AG04450 (cell line): ENCODE results near the gene THOP1. TPM values are rescaled to one million over a fixed set of nuclear protein-coding genes. Genes with fewer than 3 reads are reported as not detected.
A peak's percentile ranks its signal among the peaks of the same experiment; 100 is the strongest.

Source experiments
- CTCF ChIA-PET: fragments of 300-600, 350-600 bp; formaldehyde crosslinking; extraction: SDS; loops from one replicate; lab custom pipeline; 2022; ENCODE audit warnings: antibody characterized with exemption, inconsistent platforms; lab: Charles Lee
- POLR2A ChIA-PET: fragments of 350-600 bp; formaldehyde crosslinking; extraction: SDS; loops from one replicate; lab custom pipeline; 2021; ENCODE audit warnings: antibody characterized with exemption, inconsistent platforms; lab: Yijun Ruan, JAX
- DNase-seq: peaks from one replicate; pipeline ENCODE4 v3.0.0-alpha.2; 2011; ENCODE audit warnings: low read depth, low spot score
- H3K27ac ChIP-seq: one replicate; pipeline ENCODE4 v1.5.1; 2012; ENCODE audit warnings: low read depth, low read length, control low read depth
- H3K27me3 ChIP-seq: one replicate; pipeline ENCODE4 v1.6.0; 2012; ENCODE audit warnings: low read length; ENCODE audit not compliant: control insufficient read depth, insufficient read depth
- H3K4me3 ChIP-seq: 2 replicates; pipeline ENCODE4 v1.5.1; 2011; ENCODE audit warnings: mild to moderate bottlenecking, low read depth, low read length, control low read depth
- H3K9me3 ChIP-seq: 2 replicates; pipeline ENCODE4 v1.5.1; 2012; ENCODE audit warnings: low read length; ENCODE audit not compliant: control insufficient read depth, insufficient read depth
- polyA plus RNA-seq: library from polyadenylated mRNA; depleted of rRNA; stranded (reverse); fragments of >200 nt; gene quantifications from 2 replicates; pipeline ENCODE4 v1.2.3, GENCODE V29; 2011
- TF ChIP-seq, protein P1 (sequence below): IDR thresholded peaks from 2 replicates; pipeline ENCODE4 v1.5.1; 2011; ENCODE audit warnings: low read depth, low read length, control low read depth, inconsistent platforms

The THOP1 gene
- polyA plus RNA-seq, 1 experiment = 35.4 TPM

DNA sequence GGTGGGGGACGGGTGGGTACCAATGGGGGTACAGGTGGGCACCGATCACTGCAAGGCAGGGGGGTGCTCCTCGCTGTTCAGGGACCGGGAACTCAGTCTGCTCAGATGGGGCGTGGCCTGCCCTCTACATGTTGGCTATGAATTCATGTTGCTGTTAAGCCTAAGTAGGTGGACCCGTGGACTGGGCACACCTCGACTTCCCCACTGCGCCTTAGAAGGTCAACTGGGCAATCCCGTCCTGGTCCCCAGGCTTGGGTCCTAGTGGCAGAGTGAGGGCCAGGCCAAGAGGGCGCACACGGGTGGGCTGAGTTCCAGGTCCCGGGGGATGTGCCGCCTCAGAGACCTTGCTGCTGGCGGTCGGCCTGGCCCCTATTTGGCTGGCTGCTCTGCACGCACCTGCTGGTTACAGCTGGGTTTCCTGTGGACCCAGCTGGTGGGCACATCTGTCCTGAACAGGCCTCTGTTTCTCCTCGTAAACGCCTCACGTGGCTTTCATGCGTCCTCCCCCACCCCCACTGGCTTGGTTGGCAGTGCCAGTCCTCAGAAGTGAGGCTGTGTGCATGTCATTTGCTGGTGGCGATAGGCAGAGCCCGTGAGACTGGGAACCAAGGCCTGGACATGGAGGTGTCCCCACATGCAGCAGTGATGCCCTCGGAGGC is 20.8 kb downstream of the THOP1 start:
- no peak for DNase-seq
- POLR2A ChIA-PET = no interaction called here
- H3K9me3 ChIP-seq = no peaks in the 10 kb centered on the region; the same call in 1 of the 2 replicates
- no peak overlapping the region for H3K4me3 ChIP-seq
- CTCF ChIA-PET = no interaction called here
- H3K27ac ChIP-seq = peak overlapping the region; percentile 21
- H3K27me3 ChIP-seq = no peaks in the 10 kb centered on the region
- TF ChIP-seq, protein P1, sequence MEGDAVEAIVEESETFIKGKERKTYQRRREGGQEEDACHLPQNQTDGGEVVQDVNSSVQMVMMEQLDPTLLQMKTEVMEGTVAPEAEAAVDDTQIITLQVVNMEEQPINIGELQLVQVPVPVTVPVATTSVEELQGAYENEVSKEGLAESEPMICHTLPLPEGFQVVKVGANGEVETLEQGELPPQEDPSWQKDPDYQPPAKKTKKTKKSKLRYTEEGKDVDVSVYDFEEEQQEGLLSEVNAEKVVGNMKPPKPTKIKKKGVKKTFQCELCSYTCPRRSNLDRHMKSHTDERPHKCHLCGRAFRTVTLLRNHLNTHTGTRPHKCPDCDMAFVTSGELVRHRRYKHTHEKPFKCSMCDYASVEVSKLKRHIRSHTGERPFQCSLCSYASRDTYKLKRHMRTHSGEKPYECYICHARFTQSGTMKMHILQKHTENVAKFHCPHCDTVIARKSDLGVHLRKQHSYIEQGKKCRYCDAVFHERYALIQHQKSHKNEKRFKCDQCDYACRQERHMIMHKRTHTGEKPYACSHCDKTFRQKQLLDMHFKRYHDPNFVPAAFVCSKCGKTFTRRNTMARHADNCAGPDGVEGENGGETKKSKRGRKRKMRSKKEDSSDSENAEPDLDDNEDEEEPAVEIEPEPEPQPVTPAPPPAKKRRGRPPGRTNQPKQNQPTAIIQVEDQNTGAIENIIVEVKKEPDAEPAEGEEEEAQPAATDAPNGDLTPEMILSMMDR = no peak

DNA sequence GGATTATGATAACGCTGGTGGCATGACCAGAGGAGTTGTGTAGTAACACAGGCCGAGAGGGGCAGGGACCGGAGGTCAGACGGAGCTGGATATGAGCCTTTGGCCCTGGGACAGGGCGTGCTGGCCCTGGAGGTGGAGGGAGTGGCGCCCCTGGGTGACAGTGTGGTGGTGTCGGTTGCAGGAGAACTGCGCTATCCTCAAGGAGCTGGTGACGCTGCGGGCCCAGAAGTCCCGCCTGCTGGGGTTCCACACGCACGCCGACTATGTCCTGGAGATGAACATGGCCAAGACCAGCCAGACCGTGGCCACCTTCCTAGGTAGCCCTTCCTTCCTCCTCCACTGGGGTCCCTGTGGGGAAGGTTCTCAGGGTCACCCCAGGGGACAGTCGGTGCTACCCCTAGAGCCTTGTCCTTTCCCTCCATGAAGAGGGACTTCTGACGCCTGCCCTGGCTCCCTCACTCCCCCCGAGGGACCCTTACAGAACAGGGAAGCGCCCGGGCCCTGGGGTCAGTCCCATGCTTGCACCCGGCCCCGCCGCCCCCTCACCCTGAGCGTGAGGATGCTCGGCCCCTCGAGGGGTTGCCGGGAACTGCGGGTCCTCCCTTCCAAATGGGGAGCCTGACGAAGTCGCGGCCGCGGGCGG is 21.6 kb downstream of the THOP1 start:
- Histone ChIP-seq H3K27ac (no peak overlapping the region), H3K9me3 (no peaks in the 10 kb centered on the region; the same call in 1 of the 2 replicates), H3K4me3 (no peak overlapping the region), H3K27me3 (no peaks in the 10 kb centered on the region)
- TF ChIP-seq, protein P1 = no peak
- POLR2A ChIA-PET = no interaction called here
- DNase-seq = no peak
- CTCF ChIA-PET = no interaction called here

DNA sequence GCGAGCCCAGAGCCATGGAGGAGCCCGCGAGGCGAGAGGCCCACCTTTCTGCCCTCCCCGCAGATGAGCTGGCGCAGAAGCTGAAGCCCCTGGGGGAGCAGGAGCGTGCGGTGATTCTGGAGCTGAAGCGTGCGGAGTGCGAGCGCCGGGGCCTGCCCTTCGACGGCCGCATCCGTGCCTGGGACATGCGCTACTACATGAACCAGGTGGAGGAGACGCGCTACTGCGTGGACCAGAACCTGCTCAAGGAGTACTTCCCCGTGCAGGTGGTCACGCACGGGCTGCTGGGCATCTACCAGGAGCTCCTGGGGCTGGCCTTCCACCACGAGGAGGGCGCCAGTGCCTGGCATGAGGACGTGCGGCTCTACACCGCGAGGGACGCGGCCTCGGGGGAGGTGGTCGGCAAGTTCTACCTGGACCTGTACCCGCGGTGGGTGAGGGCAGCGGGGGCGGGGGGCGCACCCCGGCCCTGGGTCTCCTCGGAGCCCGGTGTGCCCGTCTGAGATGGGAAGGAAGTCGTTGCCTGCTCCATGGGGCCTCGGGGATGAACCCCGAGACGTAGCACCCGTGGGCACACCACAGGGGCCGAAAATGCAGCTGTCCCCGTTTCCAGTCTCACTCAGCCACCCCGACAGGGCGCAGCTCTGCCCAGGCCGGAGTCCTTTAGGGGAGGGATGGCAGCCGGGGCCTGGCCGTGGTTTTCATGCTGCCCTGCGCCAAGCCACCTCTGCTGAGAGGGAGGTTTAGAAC is 22.3 kb downstream of the THOP1 start:
- no peak overlapping the region for H3K4me3 ChIP-seq
- DNase-seq = no peak
- H3K27ac ChIP-seq = no peak overlapping the region
- H3K27me3 ChIP-seq = no peaks in the 10 kb centered on the region
- TF ChIP-seq, protein P1 = no peak
- no peaks in the 10 kb centered on the region; the same call in 1 of the 2 replicates for H3K9me3 ChIP-seq
- ChIA-PET POLR2A (no interaction called here), CTCF (interaction anchor here (0.6 kb wide), 1 partner anchor 585 kb away, joined by 3 read pairs; no protein-coding TSS in a partner anchor)

DNA sequence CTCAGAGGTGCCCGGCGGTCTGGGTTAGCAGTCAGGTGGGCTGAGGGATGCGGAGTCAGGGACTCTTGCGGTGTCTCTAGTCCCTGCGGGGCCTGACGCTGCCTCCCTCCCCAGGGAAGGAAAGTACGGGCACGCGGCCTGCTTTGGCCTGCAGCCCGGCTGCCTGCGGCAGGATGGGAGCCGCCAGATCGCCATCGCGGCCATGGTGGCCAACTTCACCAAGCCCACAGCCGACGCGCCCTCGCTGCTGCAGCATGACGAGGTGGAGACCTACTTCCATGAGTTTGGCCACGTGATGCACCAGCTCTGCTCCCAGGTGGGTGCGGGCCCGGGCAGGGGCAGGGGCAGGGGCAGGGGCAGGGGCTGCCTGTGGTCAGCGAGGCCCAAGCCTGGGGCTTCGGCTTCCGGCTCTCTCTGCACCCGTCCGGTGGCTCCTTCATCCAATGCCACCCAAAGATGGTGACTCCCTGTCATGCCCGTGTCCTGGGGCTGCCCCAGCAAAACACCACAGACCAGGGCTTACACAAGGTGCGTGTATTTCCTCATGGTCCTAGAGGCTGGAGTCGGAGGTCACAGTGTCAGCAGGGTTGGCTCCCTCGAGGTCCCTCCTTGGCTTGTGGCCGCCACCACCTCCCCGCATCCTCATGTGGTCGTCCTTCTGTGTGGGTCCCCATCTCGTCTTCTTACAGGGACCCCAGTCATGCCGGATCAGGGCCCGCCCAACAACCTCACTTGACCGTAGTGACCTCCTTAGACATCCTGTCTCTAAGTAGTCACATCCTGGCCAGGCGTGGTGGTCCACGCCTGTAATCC is 23.0 kb downstream of the THOP1 start:
- H3K4me3 ChIP-seq = no peak overlapping the region
- H3K27me3 ChIP-seq = no peaks in the 10 kb centered on the region
- TF ChIP-seq, protein P1 = no peak
- ChIA-PET CTCF (interaction anchor here (0.6 kb wide), 1 partner anchor 586 kb away, joined by 3 read pairs; no protein-coding TSS in a partner anchor), POLR2A (no interaction called here)
- H3K9me3 ChIP-seq = no peaks in the 10 kb centered on the region; the same call in 1 of the 2 replicates
- H3K27ac ChIP-seq = no peak overlapping the region
- no peak for DNase-seq
